GM23338 (cell line): ENCODE data around the gene STX7.

Experiments used
- CREB1 ChIP-seq: fragments of 250-450 bp; sonication (Bioruptor Pico); IDR thresholded peaks from 2 replicates; pipeline ENCODE4 v1.5.0; 2020; ENCODE audit warnings: low read depth, mild to moderate bottlenecking, moderate library complexity
- TF ChIP-seq, protein P1 (sequence below), 2 experiments: fragments of 200-600 bp in 1 of 2; sonication (generic) in 1 of 2; conservative IDR thresholded peaks; 2 replicates each; pipeline versions ENCODE4 v1.5.1 to v1.6.1; 2016 to 2017; ENCODE audit warnings: antibody characterized with exemption in 2 of 2, low read depth in 2 of 2, mild to moderate bottlenecking in 2 of 2, moderate library complexity in 1 of 2
- TF ChIP-seq, protein P2 (sequence below): IDR thresholded peaks from one replicate; pipeline ENCODE4 v1.6.1; 2018; ENCODE audit warnings: antibody characterized with exemption; ENCODE audit not compliant: unreplicated experiment

DNA sequence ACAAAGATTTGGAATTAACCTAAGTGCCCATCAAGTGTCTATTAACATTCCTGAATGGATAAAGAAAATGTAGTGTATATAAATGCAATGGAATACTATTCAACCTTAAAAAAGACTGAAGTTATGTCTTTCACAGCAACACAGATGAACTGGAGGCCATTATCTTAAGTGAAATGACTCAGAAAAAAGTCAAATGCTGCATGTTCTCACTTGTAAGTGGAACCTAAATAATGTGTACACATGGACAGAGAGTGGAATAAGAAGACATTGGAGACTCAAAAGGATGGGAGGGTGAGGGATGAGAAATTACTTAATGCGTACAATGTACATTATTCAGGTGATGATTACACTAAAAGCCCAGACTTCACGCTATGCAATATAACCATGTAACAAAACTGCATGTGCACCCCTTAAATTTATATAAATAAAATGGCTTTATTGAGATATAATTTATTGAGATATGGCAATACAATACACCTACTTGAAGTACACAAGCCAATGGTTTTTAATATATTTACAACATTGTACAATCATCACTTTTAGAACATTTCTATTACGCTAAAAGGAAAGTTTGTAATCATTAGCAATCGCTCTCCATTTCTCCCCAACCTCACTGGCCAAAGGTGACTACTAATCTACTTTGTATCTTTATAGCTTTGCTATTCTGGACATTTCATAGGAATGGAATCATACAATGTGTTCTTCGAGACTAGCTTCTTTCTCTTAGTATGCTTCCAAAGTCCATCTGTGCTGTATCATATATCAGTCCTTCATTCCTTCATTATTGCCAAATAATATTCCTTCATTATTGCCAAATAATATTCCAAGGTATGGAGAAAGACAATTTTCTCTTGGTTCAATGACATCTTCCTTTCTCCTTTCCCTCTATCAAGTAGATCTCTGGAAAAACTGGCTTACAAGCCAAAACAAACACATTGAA is 5.8 kb downstream of the STX7 start:
- TF ChIP-seq CREB1 (CRISPR knock-in tag): no peak
- TF ChIP-seq, protein P1, sequence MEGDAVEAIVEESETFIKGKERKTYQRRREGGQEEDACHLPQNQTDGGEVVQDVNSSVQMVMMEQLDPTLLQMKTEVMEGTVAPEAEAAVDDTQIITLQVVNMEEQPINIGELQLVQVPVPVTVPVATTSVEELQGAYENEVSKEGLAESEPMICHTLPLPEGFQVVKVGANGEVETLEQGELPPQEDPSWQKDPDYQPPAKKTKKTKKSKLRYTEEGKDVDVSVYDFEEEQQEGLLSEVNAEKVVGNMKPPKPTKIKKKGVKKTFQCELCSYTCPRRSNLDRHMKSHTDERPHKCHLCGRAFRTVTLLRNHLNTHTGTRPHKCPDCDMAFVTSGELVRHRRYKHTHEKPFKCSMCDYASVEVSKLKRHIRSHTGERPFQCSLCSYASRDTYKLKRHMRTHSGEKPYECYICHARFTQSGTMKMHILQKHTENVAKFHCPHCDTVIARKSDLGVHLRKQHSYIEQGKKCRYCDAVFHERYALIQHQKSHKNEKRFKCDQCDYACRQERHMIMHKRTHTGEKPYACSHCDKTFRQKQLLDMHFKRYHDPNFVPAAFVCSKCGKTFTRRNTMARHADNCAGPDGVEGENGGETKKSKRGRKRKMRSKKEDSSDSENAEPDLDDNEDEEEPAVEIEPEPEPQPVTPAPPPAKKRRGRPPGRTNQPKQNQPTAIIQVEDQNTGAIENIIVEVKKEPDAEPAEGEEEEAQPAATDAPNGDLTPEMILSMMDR (conservative IDR thresholded peaks at IDR 0.05; ENCODE audit: low read depth in 2 of 2): no peak
- TF ChIP-seq, protein P2, sequence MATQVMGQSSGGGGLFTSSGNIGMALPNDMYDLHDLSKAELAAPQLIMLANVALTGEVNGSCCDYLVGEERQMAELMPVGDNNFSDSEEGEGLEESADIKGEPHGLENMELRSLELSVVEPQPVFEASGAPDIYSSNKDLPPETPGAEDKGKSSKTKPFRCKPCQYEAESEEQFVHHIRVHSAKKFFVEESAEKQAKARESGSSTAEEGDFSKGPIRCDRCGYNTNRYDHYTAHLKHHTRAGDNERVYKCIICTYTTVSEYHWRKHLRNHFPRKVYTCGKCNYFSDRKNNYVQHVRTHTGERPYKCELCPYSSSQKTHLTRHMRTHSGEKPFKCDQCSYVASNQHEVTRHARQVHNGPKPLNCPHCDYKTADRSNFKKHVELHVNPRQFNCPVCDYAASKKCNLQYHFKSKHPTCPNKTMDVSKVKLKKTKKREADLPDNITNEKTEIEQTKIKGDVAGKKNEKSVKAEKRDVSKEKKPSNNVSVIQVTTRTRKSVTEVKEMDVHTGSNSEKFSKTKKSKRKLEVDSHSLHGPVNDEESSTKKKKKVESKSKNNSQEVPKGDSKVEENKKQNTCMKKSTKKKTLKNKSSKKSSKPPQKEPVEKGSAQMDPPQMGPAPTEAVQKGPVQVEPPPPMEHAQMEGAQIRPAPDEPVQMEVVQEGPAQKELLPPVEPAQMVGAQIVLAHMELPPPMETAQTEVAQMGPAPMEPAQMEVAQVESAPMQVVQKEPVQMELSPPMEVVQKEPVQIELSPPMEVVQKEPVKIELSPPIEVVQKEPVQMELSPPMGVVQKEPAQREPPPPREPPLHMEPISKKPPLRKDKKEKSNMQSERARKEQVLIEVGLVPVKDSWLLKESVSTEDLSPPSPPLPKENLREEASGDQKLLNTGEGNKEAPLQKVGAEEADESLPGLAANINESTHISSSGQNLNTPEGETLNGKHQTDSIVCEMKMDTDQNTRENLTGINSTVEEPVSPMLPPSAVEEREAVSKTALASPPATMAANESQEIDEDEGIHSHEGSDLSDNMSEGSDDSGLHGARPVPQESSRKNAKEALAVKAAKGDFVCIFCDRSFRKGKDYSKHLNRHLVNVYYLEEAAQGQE: no peak
